GM21360 (cell line): ENCODE data around the gene TMC3.
A peak's percentile ranks its signal among the peaks of the same experiment; 100 is the strongest.

Source experiments
- ATAC-seq: cut with Tn5 transposase; IDR thresholded peaks from one replicate; pipeline ENCODE4 v1.9.1; 2021; ENCODE audit warnings: mild to moderate bottlenecking, moderate library complexity; ENCODE audit not compliant: unreplicated experiment

TMC3 gene

GRCh38 chr15:81301385-81301784 is 72.6 kb downstream of the TMC3 start:
- no peak for ATAC-seq

- ATAC-seq, result no peak
These were observed 74.3 kb downstream of the TMC3 start for GRCh38 chr15:81299630-81300273.

GRCh38 chr15:81299156-81299555 is 74.9 kb downstream of the TMC3 start:
- no peak for ATAC-seq

- no peak for ATAC-seq
These were observed 75.4 kb downstream of the TMC3 start for GRCh38 chr15:81298611-81299010.

GRCh38 chr15:81297603-81298575 is 76.1 kb downstream of the TMC3 start:
- ATAC-seq, result no peak

GRCh38 chr15:81297147-81297572 is 76.9 kb downstream of the TMC3 start:
- ATAC-seq, result no peak

GRCh38 chr15:81296673-81297072 is 77.3 kb downstream of the TMC3 start:
- ATAC-seq, result peak; percentile 39

GRCh38 chr15:81296186-81296585 is 77.8 kb downstream of the TMC3 start:
- no peak for ATAC-seq

GRCh38 chr15:81295486-81296121 is 78.4 kb downstream of the TMC3 start:
- no peak for ATAC-seq

GRCh38 chr15:81294516-81294880 is 79.5 kb downstream of the TMC3 start:
- no peak for ATAC-seq

GRCh38 chr15:81293728-81294515 is 80.1 kb downstream of the TMC3 start:
- ATAC-seq, result peak; percentile 54

- ATAC-seq, result peak; percentile 38
These were observed 81.5 kb downstream of the TMC3 start for GRCh38 chr15:81292523-81293001.

- peak; percentile 1 for ATAC-seq
These were observed 82.0 kb downstream of the TMC3 start for GRCh38 chr15:81291916-81292522.

GRCh38 chr15:81289910-81290309 is 84.1 kb downstream of the TMC3 start:
- no peak for ATAC-seq

GRCh38 chr15:81288616-81289015 is 85.4 kb downstream of the TMC3 start:
- no peak for ATAC-seq

GRCh38 chr15:81288040-81288439 is 86.0 kb downstream of the TMC3 start:
- ATAC-seq, result no peak

GRCh38 chr15:81286621-81287121 is 87.3 kb downstream of the TMC3 start:
- ATAC-seq, result peak; percentile 39

- ATAC-seq, result no peak
These were observed 88.6 kb downstream of the TMC3 start for GRCh38 chr15:81285461-81285860.

- no peak for ATAC-seq
These were observed 89.6 kb downstream of the TMC3 start for GRCh38 chr15:81284256-81285031.
